GM18867 (cell line): ENCODE measurements around the gene RAPGEF5.
"Not testable (repeated sequence)": the region's sequence is repeated elsewhere in the genome, so short reads cannot be mapped to it uniquely, and the experiment has no call there.

ENCODE experiments used
- ATAC-seq: cut with Tn5 transposase; IDR thresholded peaks from one replicate; pipeline ENCODE4 v1.9.1; 2021; ENCODE audit warnings: mild to moderate bottlenecking, moderate library complexity; ENCODE audit not compliant: unreplicated experiment

Gene RAPGEF5

DNA sequence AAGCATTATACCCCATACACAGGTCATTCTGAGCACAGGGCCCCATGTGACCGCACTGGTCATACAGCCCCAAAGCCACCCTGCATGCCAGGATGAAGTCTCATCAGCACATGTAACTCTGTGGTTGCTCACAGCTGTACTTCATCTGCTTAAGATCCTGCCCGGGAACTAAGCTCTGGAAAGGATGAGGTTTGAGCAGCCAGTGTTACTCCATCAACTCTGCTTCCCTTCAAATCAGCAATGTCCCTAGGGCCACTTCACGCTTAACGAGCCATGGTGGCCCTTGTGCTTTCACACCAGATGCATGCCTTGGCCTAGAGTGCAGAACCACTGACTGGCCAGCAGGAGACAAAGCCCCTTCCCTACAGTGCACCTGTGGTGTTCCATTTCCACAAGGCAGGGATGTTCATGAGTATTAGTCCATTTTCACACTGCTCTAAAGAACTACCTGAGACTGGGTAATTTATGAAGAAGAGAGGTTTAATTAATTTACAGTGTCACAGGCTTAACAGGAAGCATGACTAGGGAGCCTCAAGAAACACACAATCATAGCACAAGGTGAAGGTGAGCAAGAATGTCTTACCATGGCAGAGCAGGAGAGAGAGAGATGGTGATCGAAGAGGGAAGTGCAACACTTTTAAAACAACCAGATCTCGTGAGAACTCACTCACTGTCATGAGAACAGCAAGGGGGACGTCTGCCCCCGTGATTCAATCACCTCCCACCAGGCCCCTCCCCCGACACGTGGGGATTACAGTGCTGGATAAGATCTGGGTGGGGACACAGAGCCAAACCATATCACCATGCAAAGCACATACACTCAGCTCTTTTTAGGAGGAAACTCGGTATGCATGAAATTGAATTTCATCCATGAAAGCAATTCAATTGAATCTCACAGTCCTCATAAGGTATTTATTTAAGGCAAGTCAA lies 262.3 kb downstream of the RAPGEF5 start:
- peak; percentile 57 for ATAC-seq

DNA sequence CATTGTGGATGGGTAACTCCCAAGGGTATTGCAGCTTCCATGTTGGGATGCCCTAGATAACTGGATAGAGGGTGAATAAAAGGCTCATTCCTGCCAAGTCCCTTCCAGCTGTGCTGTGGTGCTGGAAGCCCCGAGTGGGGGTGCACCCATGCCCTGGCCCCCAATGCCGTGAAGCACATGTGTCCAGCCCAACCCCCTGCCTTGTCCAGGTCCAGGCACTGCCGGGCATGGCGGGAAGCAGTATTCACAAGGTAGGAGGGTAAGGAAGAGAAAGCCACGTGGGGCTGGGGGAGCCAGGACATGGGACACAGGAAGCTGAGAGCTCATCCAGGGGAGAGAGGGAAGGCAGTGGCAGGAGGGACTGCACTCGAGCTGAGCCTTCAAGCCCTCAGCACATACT lies 263.0 kb downstream of the RAPGEF5 start:
- ATAC-seq, result no peak

DNA sequence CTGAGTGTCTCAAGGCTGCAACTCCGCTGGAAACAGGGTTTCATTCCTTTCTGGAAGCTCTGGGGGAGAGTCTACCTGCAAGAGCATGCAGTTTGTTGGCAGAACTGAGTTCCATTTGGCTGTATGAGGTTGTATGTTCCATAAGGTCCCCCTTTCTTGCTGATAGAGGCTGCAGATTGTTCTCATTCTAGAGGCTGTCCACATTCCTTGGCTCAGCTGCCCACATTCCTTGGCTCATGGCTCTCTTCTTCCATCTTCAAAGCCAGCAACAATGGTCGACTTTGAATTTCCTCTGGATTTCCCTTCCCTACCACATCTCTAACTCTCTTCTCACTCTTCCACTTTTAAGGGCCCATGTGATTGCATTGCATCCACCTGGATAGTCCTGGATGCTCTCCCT lies 264.0 kb downstream of the RAPGEF5 start:
- ATAC-seq, result no peak

DNA sequence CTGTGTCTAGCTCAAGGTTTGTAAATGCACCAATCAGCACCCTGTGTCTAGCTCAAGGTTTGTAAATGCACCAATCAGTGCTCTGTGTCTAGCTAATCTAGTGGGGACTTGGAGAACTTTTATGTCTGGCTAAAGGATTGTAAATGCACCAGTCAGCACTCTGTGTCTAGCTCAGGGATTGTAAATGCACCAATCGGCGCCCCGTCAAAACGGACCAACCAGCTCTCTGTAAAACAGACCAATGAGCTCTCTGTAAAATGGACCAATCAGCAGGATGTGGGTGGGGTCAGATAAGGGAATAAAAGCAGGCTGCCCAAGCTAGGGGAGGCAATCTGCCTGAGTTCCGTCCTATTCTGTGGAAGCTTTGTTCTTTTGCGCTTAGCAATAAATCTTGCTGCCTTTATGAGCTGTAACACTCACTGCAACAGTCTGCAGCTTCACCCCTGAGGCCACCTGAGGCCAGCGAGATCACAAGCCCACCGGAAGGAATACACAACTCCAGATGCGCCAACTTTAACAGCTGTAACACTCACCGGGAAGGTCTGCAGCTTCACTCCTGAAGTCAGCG lies 265.9 kb downstream of the RAPGEF5 start:
- not testable (repeated sequence) for ATAC-seq

DNA sequence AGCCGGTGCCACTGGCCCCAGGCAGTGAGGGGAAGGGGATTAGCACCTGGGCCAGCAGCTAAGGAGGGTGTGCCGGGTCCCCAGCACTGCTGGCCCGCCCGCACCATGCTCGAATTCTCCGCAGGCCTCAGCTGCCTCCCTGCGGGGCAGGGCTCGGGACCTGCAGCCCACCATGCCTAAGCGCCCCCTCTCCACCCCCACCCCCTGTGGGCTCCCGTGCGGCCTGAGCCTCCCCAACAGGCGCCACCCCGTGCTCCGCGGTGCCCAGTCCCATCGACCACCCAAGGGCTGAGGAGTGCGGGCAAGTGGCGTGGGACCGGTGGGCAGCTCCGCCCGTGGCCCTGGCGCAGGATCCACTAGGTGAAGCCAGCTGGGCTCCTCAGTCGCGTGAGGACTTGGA lies 266.4 kb downstream of the RAPGEF5 start:
- no peak for ATAC-seq

DNA sequence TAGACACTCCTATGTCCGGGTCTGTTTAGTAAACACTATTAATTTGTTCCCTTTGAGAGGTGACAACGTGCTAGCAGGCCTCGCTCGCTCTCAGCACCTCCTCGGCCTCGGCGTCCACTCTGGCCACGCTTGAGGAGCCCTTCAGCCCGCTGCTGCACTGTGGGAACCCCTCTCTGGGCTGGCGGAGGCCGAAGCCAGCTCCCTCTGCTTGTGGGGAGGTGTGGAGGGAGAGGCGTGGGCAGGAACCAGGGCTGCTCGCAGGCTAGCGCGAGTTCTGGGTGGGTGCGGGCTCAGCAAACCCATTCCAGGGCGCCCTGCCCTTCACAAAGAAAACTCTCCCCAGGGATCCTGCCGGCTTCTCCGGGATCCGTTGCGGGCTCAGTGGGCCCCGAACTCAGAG lies 266.8 kb downstream of the RAPGEF5 start:
- ATAC-seq, result no peak

DNA sequence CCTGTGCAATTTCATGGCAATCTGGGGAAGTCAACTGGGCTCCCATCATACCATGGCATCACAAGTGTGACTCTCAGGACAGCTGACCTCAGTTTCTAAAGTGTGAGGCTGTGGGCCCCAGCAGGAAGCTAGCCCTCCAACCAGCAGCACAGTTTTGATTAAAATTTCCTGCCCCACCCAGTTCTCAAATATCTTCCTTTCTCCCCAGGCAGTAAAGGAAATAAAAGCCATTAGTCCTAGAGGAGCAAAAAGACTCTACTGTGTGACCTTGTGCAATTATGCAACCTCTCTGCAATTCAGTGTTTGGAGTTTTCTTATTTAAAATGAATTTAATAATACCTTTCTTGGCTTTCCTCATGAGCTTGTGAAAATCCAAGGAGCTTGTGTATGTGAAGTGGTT lies 268.1 kb downstream of the RAPGEF5 start:
- ATAC-seq, result no peak

DNA sequence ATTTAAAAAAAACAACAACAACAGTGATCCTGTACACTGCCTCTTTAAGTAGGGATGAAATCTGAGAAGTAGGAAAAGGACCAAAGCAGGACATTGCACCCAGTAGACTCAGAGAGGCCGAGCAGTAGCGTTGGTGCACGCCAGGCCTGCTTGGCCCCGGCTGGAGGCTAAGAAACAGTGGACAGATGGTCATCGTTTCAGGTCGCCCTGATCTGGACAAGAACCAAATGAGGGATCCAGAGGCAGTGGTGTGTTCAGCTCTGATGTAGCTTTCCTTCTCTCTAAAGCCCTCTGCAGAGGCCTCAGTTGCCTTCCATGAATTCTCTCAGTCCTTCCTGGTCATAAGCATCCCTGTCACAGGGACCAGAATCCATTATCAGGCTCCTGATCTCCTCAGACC lies 269.1 kb downstream of the RAPGEF5 start:
- ATAC-seq, result no peak

DNA sequence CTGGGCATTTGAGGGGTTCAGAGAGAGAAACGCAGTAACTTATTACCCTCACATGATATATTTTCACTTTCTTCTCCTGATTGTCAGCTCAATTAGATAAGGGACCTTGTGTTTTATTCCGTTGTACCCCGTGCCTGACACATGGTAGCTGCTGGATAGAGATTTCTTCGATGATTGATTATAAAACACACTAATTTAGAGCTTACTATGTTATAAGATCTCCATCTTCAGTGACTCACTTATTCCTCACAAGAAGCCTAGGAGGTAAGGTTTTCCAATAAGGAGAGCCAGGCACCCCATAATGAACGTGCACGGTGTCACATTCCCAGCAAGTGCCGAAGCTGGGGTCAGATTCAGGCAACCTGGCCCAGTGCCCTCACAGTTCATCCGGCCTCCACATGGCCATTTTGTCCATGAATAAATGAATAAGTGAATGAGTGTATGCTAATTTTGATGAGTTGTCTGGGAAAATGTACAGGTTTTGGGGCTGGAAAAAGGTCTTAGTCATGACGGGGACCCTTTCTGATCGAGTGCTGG lies 273.2 kb downstream of the RAPGEF5 start:
- no peak for ATAC-seq

DNA sequence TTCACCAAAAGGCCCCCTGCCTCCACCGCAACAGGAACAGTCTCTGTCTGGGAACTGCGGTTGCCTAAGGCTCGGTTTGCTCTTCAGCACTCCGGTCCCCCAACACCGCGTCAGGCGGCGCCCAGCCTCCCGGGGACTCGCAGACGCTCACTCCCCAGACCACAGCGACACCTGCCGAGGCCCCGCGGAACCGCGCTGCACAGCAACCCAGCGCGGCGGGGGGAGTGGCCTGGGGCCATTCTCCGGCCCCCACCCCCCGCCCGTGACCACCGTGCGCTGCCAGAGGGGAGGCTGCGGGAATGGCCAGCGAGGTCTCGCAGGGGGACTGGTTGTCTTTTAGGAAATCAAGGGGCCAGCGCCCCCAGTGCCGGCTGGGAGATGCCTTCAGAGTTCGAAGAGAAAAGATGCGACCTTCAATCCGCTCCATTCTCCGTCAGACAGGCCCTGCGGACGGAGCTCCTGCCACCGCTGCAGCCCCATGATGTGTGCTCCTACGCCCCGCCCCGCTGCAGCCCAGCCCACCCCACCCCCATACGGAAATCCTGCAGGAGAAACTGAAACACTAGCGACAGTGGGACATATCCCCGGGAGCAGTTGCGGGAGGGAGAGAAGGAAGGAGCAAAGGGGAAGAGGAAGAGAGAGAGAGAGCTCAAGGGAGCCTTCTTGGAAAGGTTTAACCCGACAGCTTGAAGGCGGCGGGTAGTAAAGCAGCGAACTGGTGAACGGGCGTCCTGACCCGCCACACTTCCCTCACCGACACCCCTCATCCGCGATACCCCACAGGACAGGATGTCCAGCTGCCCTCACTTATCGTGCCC lies 273.9 kb downstream of the RAPGEF5 start:
- peak; percentile 98 for ATAC-seq

DNA sequence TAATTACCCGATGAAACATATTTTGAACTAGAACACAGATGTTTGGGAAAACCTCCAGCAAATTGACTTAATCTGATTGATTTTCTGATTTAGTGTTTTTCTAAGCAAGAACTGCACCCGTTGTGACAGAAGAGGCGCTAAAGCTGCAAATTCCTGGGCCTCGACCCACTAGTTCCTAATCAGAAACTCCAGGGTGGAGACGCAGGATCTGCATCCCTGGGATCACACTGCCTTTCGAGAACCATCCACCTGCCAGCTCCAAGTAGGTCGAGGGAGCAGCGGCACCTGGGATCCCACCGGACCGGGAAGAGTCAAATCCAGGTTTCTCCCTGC lies 274.4 kb downstream of the RAPGEF5 start:
- ATAC-seq, result peak; percentile 6

DNA sequence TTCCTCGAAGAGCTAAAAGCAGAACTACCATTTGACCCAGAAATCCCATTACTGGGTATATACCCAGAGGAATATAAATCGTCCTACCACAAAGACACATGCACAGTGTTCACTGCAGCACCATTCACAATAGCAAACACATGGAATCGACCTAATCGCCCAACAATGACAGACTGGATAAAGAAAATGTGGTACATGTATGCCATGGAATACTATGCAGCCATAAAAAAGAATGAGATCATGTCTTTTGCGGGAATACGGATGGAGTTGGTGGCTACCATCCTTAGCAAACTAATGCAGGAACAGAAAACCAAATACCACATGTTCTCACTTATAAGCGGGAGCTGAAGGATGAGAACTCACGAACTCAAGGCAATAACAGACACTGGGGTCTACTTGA lies 276.7 kb downstream of the RAPGEF5 start:
- not testable (repeated sequence) for ATAC-seq

DNA sequence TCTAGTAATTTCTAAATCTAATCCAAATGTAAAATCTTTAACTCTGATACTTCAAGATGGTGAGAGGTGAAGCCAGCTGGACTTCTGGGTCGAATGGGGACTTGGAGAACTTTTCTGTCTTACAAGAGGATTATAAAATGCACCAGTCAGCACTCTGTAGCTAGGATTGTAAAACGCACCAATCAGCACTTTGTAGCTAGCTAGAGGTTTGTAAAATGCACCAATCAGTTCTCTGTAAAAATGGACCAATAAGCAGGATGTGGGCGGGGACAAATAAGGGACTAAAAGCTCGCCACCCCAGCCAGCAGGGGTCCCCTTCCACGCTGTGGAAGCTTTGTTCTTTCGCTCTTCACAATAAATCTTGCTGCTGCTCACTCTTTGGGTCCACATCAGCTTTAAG lies 278.1 kb downstream of the RAPGEF5 start:
- not testable (repeated sequence) for ATAC-seq

DNA sequence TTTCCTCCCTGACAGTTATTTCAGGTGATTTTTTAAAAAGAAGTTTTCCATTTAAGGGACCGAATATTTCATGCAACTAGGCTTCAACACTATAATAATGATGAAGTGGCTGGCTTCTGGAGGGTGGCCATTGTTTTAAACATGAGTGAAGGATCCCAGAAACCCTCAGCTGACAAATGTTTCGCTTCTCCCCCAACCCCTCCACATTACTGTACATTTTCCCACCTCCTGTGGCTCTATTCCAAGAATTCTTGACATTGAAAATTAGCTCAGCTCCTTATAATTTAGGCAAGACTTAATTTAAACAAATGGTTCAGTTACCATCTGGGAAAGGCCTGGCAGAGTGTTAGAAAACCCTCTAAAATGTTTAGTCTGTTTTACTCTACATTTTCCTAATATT lies 281.4 kb downstream of the RAPGEF5 start:
- no peak for ATAC-seq

DNA sequence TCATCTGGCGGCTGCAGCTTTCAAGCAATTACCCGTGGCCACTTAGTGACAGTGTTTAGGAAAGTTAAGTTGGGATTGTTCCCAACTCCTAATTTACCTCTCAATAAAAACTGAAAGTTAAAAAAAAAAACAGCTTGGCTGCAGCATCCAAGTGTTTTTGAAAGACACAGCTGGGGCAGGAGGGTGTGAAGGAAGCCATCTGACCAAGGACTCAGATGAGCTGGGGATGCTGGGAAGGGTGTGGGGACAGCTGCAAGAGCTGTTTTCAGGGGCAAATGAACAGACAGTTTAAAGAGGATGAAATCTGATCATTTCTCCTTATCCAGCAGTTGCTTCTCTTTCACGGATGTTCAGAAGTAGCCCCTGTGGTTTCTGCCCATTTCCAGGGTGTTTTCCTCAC lies 282.1 kb downstream of the RAPGEF5 start:
- ATAC-seq, result no peak
